ENCODE results near the gene FZD8.
A peak's percentile ranks its signal among the peaks of the same experiment; 100 is the strongest.

Gene FZD8

DNA sequence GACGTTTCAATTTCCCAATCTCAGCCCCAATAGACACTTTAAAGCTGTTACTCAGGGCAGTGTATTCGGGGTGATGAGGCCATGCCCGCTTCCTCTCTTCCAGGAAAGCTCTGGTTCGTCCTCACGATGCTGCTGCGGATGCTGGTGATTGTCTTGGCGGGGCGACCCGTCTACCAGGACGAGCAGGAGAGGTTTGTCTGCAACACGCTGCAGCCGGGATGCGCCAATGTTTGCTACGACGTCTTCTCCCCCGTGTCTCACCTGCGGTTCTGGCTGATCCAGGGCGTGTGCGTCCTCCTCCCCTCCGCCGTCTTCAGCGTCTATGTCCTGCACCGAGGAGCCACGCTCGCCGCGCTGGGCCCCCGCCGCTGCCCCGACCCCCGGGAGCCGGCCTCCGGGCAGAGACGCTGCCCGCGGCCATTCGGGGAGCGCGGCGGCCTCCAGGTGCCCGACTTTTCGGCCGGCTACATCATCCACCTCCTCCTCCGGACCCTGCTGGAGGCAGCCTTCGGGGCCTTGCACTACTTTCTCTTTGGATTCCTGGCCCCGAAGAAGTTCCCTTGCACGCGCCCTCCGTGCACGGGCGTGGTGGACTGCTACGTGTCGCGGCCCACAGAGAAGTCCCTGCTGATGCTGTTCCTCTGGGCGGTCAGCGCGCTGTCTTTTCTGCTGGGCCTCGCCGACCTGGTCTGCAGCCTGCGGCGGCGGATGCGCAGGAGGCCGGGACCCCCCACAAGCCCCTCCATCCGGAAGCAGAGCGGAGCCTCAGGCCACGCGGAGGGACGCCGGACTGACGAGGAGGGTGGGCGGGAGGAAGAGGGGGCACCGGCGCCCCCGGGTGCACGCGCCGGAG is 34.4 kb downstream of the FZD8 start:
- peak overlapping the region; percentile 46 for H2AK5ac ChIP-seq (ENCODE audit: low read depth, low read length)
- H3K36me3 ChIP-seq (replicated peaks in 1 of 2; ENCODE audit: control insufficient read depth in 2 of 2, insufficient read depth in 2 of 2, low read length in 2 of 2) = no peaks in the 10 kb centered on the region
- H3K27me3 ChIP-seq (ENCODE audit: control insufficient read depth in 3 of 3, insufficient read depth in 3 of 3, low read depth in 1 of 3, low read length in 3 of 3) = peaks cover 0 to 5% (median 0%) of the 10 kb centered on the region in 3 experiments
- no peak overlapping the region for H3K14ac ChIP-seq (ENCODE audit: low read length)
- H3K23ac ChIP-seq (ENCODE audit: low read depth, low read length, poor library complexity) = peak overlapping the region; percentile 12
- no peak overlapping the region for H2BK5ac ChIP-seq (ENCODE audit: low read length)
- no peaks in the 10 kb centered on the region for H3K79me1 ChIP-seq (ENCODE audit: low read depth, low read length)
- H2BK15ac ChIP-seq (ENCODE audit: low read length) = no peak overlapping the region
- no peak overlapping the region for H3K4me2 ChIP-seq (ENCODE audit: insufficient read depth, low read length, poor library complexity, severe bottlenecking)
- no peak overlapping the region for H3K4me3 ChIP-seq (ENCODE audit: low read length in 2 of 2)
- H3K18ac ChIP-seq (ENCODE audit: low read length) = peak overlapping the region; percentile 57
- no CpG with 5 or more reads among the region's 78 CpGs for WGBS, 2 donors (ENCODE audit: extremely low coverage in 2 of 2, insufficient read length in 2 of 2, insufficient replicate concordance in 1 of 2)
- no peak overlapping the region for H4K8ac ChIP-seq (ENCODE audit: low read depth, low read length)
- H3K27ac ChIP-seq (replicated peaks; ENCODE audit: low read length) = no peak overlapping the region
- H2BK12ac ChIP-seq (ENCODE audit: low read length) = no peak overlapping the region
- no peaks in the 10 kb centered on the region for H3K4me1 ChIP-seq (ENCODE audit: control insufficient read depth in 2 of 2, insufficient read depth in 1 of 2, low read depth in 1 of 2, low read length in 2 of 2)
- no peak overlapping the region for H2BK120ac ChIP-seq (ENCODE audit: low read depth, low read length)
- no peak overlapping the region for H3K4ac ChIP-seq (ENCODE audit: low read length)
- H4K91ac ChIP-seq (ENCODE audit: low read depth, low read length, poor library complexity) = no peak overlapping the region
- no peak overlapping the region for H2AFZ ChIP-seq (ENCODE audit: low read length)
- peak overlapping the region; percentile 25 for H3K9ac ChIP-seq (ENCODE audit: low read depth, low read length, poor library complexity)
- peaks cover 0 to 6% of the 10 kb centered on the region in 2 donors for H3K9me3 ChIP-seq (replicated peaks in 1 of 2; ENCODE audit: control insufficient read depth in 2 of 2, insufficient read depth in 1 of 2, low read depth in 1 of 2, low read length in 2 of 2)
- no peak for DNase-seq (ENCODE audit: low spot score)

DNA sequence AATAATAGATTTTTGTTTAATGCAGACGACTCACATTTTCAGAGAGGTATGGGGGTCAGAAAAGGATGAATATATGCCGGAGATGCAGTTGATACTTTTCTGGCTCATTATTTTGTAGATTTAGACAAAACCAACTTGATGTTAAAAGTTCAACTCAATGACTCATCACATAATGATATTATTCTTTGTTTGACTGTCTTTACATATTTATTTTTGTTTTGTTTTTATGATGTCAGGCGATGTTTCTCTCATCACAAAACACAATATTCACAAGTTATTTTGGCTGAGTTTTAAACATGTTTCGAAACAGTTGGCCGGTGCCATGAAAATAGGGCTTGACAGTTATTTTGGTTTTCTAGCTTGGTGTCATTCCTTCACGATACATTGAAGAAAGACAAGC is 35.7 kb downstream of the FZD8 start:
- H3K79me1 ChIP-seq (ENCODE audit: low read depth, low read length) = no peaks in the 10 kb centered on the region
- no peak overlapping the region for H3K4me3 ChIP-seq (ENCODE audit: low read length in 2 of 2)
- no peak overlapping the region for H3K4ac ChIP-seq (ENCODE audit: low read length)
- no peak overlapping the region for H3K14ac ChIP-seq (ENCODE audit: low read length)
- no peak overlapping the region for H2BK12ac ChIP-seq (ENCODE audit: low read length)
- H3K4me2 ChIP-seq (ENCODE audit: insufficient read depth, low read length, poor library complexity, severe bottlenecking) = no peak overlapping the region
- no peak overlapping the region for H2BK15ac ChIP-seq (ENCODE audit: low read length)
- H3K27ac ChIP-seq (replicated peaks; ENCODE audit: low read length) = no peak overlapping the region
- no CpG with 5 or more reads among the region's 6 CpGs for WGBS, 2 donors (ENCODE audit: extremely low coverage in 2 of 2, insufficient read length in 2 of 2, insufficient replicate concordance in 1 of 2)
- H4K91ac ChIP-seq (ENCODE audit: low read depth, low read length, poor library complexity) = no peak overlapping the region
- no peak overlapping the region for H2AK5ac ChIP-seq (ENCODE audit: low read depth, low read length)
- no peak overlapping the region for H3K18ac ChIP-seq (ENCODE audit: low read length)
- H3K36me3 ChIP-seq (replicated peaks in 1 of 2; ENCODE audit: control insufficient read depth in 2 of 2, insufficient read depth in 2 of 2, low read length in 2 of 2) = no peaks in the 10 kb centered on the region
- DNase-seq (ENCODE audit: low spot score) = no peak
- no peaks in the 10 kb centered on the region for H3K4me1 ChIP-seq (ENCODE audit: control insufficient read depth in 2 of 2, insufficient read depth in 1 of 2, low read depth in 1 of 2, low read length in 2 of 2)
- H2BK120ac ChIP-seq (ENCODE audit: low read depth, low read length) = no peak overlapping the region
- no peak overlapping the region for H2BK5ac ChIP-seq (ENCODE audit: low read length)
- H2AFZ ChIP-seq (ENCODE audit: low read length) = no peak overlapping the region
- H3K23ac ChIP-seq (ENCODE audit: low read depth, low read length, poor library complexity) = no peak overlapping the region
- H3K9me3 ChIP-seq (replicated peaks in 1 of 2; ENCODE audit: control insufficient read depth in 2 of 2, insufficient read depth in 1 of 2, low read depth in 1 of 2, low read length in 2 of 2) = peaks cover 0 to 6% of the 10 kb centered on the region in 2 donors
- peaks cover 0 to 5% (median 0%) of the 10 kb centered on the region in 3 experiments for H3K27me3 ChIP-seq (ENCODE audit: control insufficient read depth in 3 of 3, insufficient read depth in 3 of 3, low read depth in 1 of 3, low read length in 3 of 3)
- no peak overlapping the region for H3K9ac ChIP-seq (ENCODE audit: low read depth, low read length, poor library complexity)
- H4K8ac ChIP-seq (ENCODE audit: low read depth, low read length) = no peak overlapping the region

DNA sequence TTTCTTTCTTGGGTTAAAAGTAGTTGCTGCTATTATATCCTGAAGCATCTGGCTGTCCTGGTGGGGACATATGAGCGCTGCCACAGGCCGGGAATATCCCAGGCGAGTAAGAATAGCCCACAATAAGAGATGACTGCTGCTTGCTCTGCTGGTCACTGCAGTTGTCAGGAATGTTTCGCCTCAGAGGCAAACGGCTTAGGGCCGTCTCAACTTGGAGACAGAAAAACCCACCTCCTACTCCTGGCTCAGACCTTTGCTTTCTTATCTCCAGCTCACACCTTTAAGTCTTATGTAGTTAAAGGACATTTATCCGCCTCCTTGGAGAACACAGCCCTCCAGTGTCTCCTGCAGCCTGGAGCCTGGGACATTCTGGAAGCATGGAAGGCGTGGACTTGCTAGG is 36.9 kb downstream of the FZD8 start, which contains the start of gene GJD4:
Gene GJD4 (plus strand): TSS at position 151 of the 400 bp plus-strand sequence. CDS start 227 bp downstream, at position 378.
- H3K4me1 ChIP-seq (ENCODE audit: control insufficient read depth in 2 of 2, insufficient read depth in 1 of 2, low read depth in 1 of 2, low read length in 2 of 2) = no peaks in the 10 kb centered on the region
- no peak within 1 kb of the TSS for H4K91ac ChIP-seq (ENCODE audit: low read depth, low read length, poor library complexity)
- no peak within 1 kb of the TSS for H3K4ac ChIP-seq (ENCODE audit: low read length)
- H2BK12ac ChIP-seq (ENCODE audit: low read length) = no peak within 1 kb of the TSS
- no peak within 1 kb of the TSS for H4K8ac ChIP-seq (ENCODE audit: low read depth, low read length)
- no peak for DNase-seq (ENCODE audit: low spot score)
- WGBS, 2 donors (ENCODE audit: extremely low coverage in 2 of 2, insufficient read length in 2 of 2, insufficient replicate concordance in 1 of 2) = no CpG with 5 or more reads among the region's 8 CpGs
- no peak within 1 kb of the TSS for H2BK120ac ChIP-seq (ENCODE audit: low read depth, low read length)
- no peak within 1 kb of the TSS for H3K27ac ChIP-seq (replicated peaks; ENCODE audit: low read length)
- peaks cover 0 to 4% of the 10 kb centered on the region in 2 donors for H3K9me3 ChIP-seq (replicated peaks in 1 of 2; ENCODE audit: control insufficient read depth in 2 of 2, insufficient read depth in 1 of 2, low read depth in 1 of 2, low read length in 2 of 2)
- no peak within 1 kb of the TSS for H2AK5ac ChIP-seq (ENCODE audit: low read depth, low read length)
- H2AFZ ChIP-seq (ENCODE audit: low read length) = peak within 1 kb of the TSS; percentile 31
- H3K23ac ChIP-seq (ENCODE audit: low read depth, low read length, poor library complexity) = no peak within 1 kb of the TSS
- no peak within 1 kb of the TSS for H3K9ac ChIP-seq (ENCODE audit: low read depth, low read length, poor library complexity)
- H3K14ac ChIP-seq (ENCODE audit: low read length) = no peak within 1 kb of the TSS
- H3K79me1 ChIP-seq (ENCODE audit: low read depth, low read length) = no peaks in the 10 kb centered on the region
- H3K4me2 ChIP-seq (ENCODE audit: insufficient read depth, low read length, poor library complexity, severe bottlenecking) = no peak within 1 kb of the TSS
- no peak within 1 kb of the TSS for H2BK5ac ChIP-seq (ENCODE audit: low read length)
- no peaks in the 10 kb centered on the region for H3K36me3 ChIP-seq (replicated peaks in 1 of 2; ENCODE audit: control insufficient read depth in 2 of 2, insufficient read depth in 2 of 2, low read length in 2 of 2)
- peaks cover 0 to 5% (median 0%) of the 10 kb centered on the region in 3 experiments for H3K27me3 ChIP-seq (ENCODE audit: control insufficient read depth in 3 of 3, insufficient read depth in 3 of 3, low read depth in 1 of 3, low read length in 3 of 3)
- H3K4me3 ChIP-seq (ENCODE audit: low read length in 2 of 2) = no peak within 1 kb of the TSS
- no peak within 1 kb of the TSS for H2BK15ac ChIP-seq (ENCODE audit: low read length)
- no peak within 1 kb of the TSS for H3K18ac ChIP-seq (ENCODE audit: low read length)

DNA sequence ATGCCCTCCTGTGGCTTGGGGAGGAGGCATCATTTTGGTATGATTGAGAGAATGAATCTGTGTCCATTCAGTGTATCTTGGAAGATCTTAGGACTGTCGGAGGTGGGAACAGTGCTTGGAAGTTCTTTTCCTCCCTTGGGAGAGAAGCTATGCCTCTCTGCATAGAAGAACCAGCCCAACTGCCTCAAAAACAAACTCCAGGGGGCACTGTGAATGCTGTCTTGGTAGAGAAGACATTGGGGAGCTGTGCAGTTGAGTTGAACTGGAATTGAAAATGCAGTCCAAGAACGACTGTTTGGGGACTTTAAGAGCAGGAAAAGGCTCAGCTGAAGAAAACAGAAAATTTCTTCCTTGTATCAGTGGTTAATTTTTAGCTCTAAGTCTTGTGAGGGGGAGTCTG is 41.9 kb downstream of the FZD8 start:
- Histone ChIP-seq H2AFZ (ENCODE audit: low read length) (no peak overlapping the region), H3K23ac (ENCODE audit: low read depth, low read length, poor library complexity) (no peak overlapping the region), H3K27me3 (ENCODE audit: control insufficient read depth in 3 of 3, insufficient read depth in 3 of 3, low read depth in 1 of 3, low read length in 3 of 3) (peaks cover 0 to 5% (median 0%) of the 10 kb centered on the region in 3 experiments), H3K18ac (ENCODE audit: low read length) (no peak overlapping the region), H4K91ac (ENCODE audit: low read depth, low read length, poor library complexity) (no peak overlapping the region), H3K9ac (ENCODE audit: low read depth, low read length, poor library complexity) (no peak overlapping the region), H4K8ac (ENCODE audit: low read depth, low read length) (no peak overlapping the region), H2BK120ac (ENCODE audit: low read depth, low read length) (no peak overlapping the region), H3K27ac (replicated peaks; ENCODE audit: low read length) (no peak overlapping the region), H3K4me3 (ENCODE audit: low read length in 2 of 2) (no peak overlapping the region), H2AK5ac (ENCODE audit: low read depth, low read length) (no peak overlapping the region), H2BK15ac (ENCODE audit: low read length) (no peak overlapping the region), H3K4me2 (ENCODE audit: insufficient read depth, low read length, poor library complexity, severe bottlenecking) (no peak overlapping the region), H3K9me3 (replicated peaks in 1 of 2; ENCODE audit: control insufficient read depth in 2 of 2, insufficient read depth in 1 of 2, low read depth in 1 of 2, low read length in 2 of 2) (peaks cover 0 to 2% of the 10 kb centered on the region in 2 donors), H3K4ac (ENCODE audit: low read length) (no peak overlapping the region), H2BK12ac (ENCODE audit: low read length) (no peak overlapping the region), H3K79me1 (ENCODE audit: low read depth, low read length) (no peaks in the 10 kb centered on the region), H3K36me3 (replicated peaks in 1 of 2; ENCODE audit: control insufficient read depth in 2 of 2, insufficient read depth in 2 of 2, low read length in 2 of 2) (no peaks in the 10 kb centered on the region), H3K4me1 (ENCODE audit: control insufficient read depth in 2 of 2, insufficient read depth in 1 of 2, low read depth in 1 of 2, low read length in 2 of 2) (no peaks in the 10 kb centered on the region), H3K14ac (ENCODE audit: low read length) (no peak overlapping the region), H2BK5ac (ENCODE audit: low read length) (no peak overlapping the region)
- WGBS, 2 donors (ENCODE audit: extremely low coverage in 2 of 2, insufficient read length in 2 of 2, insufficient replicate concordance in 1 of 2) = no CpG with 5 or more reads among the region's 2 CpGs
- no peak for DNase-seq (ENCODE audit: low spot score)
